GM23338 (cell line): Measurements from ENCODE around the gene RIN3.

Source experiments
- CREB1 ChIP-seq: fragments of 250-450 bp; sonication (Bioruptor Pico); IDR thresholded peaks from 2 replicates; pipeline ENCODE4 v1.5.0; 2020; ENCODE audit warnings: low read depth, mild to moderate bottlenecking, moderate library complexity
- CTCF ChIP-seq, 2 experiments: fragments of 200-600 bp in 1 of 2; sonication (generic) in 1 of 2; conservative IDR thresholded peaks; 2 replicates each; pipeline versions ENCODE4 v1.5.1 to v1.6.1; 2016 to 2017; ENCODE audit warnings: antibody characterized with exemption in 2 of 2, low read depth in 2 of 2, mild to moderate bottlenecking in 2 of 2, moderate library complexity in 1 of 2
- EZH2 ChIP-seq: fragments of 200-600 bp; sonication (generic); IDR thresholded peaks from one replicate; pipeline ENCODE4 v1.8.0; 2017; ENCODE audit warnings: antibody characterized with exemption, mild to moderate bottlenecking, low read depth; ENCODE audit not compliant: unreplicated experiment
- EZH2phosphoT487 ChIP-seq: fragments of 200-600 bp; sonication (generic); IDR thresholded peaks from one replicate; pipeline ENCODE4 v1.8.1; 2018; ENCODE audit warnings: antibody characterized with exemption; ENCODE audit not compliant: unreplicated experiment
- JUNB ChIP-seq: IDR thresholded peaks from one replicate; pipeline ENCODE4 v1.6.1; 2016; ENCODE audit warnings: antibody characterized with exemption; ENCODE audit not compliant: unreplicated experiment
- POLR2AphosphoS5 ChIP-seq: IDR thresholded peaks from 2 replicates; pipeline ENCODE4 v1.6.1; 2016; ENCODE audit warnings: antibody characterized with exemption, low read depth
- REST ChIP-seq: IDR thresholded peaks from one replicate; pipeline ENCODE4 v1.6.1; 2018; ENCODE audit warnings: antibody characterized with exemption; ENCODE audit not compliant: unreplicated experiment
- ZNF114 ChIP-seq: fragments of 250-450 bp; sonication (Bioruptor Pico); IDR thresholded peaks from 2 replicates; pipeline ENCODE4 v1.5.0; 2020; ENCODE audit warnings: mild to moderate bottlenecking, moderate library complexity

- no peak for TF ChIP-seq CTCF (conservative IDR thresholded peaks at IDR 0.05; ENCODE audit: low read depth in 2 of 2)
- no peak for TF ChIP-seq REST
- no peak for TF ChIP-seq JUNB
- TF ChIP-seq EZH2, result no peak
- TF ChIP-seq POLR2AphosphoS5, result no peak
- no peak for TF ChIP-seq EZH2phosphoT487
- TF ChIP-seq CREB1 (CRISPR knock-in tag), result no peak
- no peak for TF ChIP-seq ZNF114 (CRISPR knock-in tag)
These were observed 124.7 kb downstream of the RIN3 start for GRCh38 chr14:92638266-92638665.
